Activated T-cell treated with anti-CD3 and anti-CD28 coated beads, Interleukin-2, amount 50 U/mL, for 48 hours (primary cell): Measurements from ENCODE around the gene HPSE.
A peak's percentile ranks its signal among the peaks of the same experiment; 100 is the strongest.
"Not testable (repeated sequence)": the region's sequence is repeated elsewhere in the genome, so short reads cannot be mapped to it uniquely, and the experiment has no call there.

Experiments
- DNase-seq, 2 experiments: peaks; one replicate each; pipeline ENCODE4 v3.0.0-alpha.2; 2020

The HPSE gene

DNA sequence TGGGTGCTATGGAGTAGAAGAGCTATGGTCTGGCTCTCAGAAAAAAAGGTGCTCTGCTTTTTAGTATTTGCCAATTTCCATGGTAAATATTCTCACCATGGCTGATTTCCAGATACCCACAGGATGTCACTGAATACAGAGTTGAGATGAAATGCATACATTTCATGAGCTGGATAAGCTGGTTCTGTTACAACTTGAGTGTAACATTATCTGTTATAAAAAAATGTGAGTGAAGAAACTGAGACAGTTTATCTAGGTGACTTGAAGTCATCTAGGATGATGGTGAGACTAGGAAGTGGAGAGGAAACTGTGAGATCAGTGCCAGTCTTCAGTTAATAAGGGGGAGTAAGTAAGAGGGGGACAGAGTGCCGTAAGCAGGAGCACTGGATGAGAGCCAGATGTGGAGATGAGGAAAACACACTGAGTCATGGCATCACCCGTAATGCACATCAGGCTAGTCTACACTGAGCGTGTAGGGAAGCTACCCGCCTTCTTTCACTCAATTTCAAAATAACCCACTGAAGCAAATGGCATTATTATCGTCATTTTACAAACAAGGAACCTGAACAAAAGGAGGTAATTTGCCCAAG is 5.0 kb downstream of the HPSE start:
- no peak for DNase-seq

DNA sequence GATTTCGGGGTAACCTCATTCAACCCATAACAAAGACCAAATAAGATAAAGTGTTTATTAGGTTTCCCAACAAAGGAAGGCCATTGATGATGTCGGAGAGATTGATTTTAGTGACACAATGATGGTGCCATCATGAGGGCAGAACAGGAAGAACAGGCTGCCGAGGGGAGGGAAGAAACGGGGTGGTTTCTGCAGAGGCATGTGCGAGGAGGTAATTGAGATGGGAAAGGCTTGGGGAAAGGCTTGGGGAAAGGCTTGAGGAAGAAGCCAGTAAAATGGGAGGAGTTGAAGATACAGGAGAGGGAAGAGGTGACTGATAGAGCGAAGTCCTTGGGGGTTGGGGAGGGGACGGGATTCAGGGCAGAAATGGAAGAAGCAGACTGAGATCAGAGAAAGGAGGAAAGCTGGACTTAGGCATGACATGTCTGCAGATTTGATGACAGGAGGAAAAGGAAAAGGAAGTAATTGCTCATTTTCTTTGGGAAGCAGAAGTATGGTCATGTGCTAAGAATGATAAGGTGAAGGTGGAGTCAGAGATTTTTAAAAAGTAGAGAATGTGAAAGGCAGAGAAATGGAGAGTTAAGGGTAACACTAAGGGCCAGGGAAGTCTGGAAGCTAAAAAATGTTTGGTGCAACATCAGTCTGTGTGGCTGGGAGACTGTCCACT is 6.0 kb downstream of the HPSE start:
- no peak for DNase-seq

DNA sequence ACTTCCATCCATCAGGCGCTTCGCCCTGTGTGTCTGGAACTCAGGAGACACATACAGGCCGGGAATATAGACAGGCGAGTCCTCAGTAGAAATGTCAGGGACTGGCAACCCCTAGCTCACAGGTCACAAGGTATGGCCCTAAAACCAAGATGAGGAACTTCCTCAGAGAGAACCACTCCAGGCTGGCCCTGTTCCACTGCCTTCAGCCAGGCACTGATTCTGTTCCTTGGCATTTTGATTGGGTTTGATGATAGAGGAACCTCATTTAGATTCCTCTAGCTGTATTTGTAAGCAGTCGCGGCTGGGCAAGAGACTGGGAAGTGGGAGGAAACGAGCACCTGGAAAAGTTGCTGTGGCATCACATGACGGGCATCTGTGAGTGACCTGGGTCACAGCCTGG is 8.1 kb downstream of the HPSE start:
- DNase-seq, result no peak

DNA sequence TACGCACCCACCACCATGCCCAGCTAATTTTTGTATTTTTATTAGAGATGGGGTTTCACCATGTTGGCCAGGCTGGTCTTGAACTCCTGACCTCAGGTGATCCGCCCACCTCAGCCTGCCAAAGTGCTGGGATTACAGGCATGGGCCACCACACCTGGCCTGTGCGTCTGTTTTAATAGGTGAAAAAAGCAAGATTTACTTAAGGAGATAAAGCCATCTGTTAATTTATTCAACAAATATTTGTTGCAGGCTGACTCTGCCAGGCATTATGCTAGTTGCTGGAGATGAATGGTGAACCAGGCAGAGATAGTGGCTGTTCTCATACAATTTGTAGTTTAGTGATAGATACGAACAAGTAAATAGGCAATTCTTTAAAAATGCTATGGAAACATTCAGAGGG is 9.3 kb downstream of the HPSE start:
- not testable (repeated sequence) for DNase-seq

DNA sequence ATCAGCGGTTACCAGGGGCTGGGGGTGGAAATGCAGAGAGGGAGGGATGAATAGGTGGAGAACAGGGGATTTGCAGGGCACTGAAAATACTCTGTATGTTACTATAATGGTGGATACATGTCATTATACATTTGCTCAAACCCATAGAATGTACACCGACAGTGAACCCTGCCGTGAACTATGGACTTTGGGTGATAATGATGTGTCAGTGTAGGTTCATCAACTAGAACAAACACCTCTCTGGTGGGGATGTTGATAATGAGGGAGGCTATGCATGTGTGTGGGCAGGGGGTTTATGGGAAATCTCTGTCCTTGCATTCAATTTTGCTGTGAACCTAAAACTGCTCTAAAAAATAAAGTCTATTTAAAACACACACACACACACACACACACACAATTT is 11.5 kb downstream of the HPSE start:
- DNase-seq, result no peak

DNA sequence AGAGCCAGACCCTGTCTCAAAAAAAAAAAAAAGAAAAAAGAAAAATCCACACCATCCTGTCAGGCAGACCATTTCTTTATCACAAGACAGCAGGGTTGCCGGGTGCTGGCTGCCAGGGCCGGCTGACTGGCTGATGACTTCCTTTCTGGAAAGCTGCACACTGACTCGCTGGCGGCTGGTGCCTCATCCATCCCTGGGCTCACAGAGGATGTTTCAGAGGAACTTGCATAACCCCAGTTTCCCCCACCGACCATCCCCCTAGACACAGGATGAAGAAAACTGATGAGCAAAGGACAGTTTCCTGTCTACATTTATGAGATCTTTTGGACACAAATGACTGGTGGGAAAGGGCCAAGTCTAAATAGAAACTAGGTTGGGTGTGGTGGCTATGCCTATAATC is 14.1 kb downstream of the HPSE start:
- peak; percentile 41 to 48 for DNase-seq

DNA sequence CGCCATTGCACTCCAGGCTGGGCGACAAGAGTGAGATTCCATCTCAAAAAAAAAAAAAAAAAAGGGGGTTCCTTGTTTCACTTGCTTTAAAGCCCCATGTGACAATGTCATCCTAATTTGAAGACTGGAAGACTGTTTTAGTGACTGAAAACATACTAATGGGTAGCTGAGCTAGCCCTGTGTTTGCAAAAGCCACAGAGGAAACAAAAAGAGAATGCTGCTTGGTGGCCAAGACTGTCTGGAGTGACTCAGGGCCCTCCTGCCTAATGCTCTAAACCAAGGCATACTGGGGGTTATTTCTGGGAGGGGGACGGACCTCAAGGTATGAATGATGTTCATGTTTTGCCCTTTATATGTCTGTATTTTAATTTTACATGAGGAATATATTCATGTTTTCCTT is 16.0 kb downstream of the HPSE start:
- DNase-seq, result no peak

DNA sequence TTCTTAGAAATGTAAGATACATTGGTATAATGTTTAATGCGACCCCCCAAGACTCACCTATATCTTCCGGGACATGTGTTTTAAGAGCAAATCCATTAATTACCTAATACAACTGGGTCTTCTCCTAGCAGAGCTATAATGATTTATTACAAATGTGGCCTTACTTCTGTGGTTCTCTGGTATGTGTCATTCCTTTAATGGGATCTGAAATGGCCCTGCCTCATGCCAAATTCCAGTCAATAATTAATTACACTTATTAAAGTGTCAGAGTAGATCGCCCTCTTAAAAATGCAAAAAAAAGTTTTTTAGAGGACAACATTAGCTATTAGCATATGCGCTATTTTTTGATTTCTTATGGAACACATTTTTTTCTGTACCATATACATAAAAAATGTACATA is 17.0 kb downstream of the HPSE start:
- DNase-seq, result no peak

DNA sequence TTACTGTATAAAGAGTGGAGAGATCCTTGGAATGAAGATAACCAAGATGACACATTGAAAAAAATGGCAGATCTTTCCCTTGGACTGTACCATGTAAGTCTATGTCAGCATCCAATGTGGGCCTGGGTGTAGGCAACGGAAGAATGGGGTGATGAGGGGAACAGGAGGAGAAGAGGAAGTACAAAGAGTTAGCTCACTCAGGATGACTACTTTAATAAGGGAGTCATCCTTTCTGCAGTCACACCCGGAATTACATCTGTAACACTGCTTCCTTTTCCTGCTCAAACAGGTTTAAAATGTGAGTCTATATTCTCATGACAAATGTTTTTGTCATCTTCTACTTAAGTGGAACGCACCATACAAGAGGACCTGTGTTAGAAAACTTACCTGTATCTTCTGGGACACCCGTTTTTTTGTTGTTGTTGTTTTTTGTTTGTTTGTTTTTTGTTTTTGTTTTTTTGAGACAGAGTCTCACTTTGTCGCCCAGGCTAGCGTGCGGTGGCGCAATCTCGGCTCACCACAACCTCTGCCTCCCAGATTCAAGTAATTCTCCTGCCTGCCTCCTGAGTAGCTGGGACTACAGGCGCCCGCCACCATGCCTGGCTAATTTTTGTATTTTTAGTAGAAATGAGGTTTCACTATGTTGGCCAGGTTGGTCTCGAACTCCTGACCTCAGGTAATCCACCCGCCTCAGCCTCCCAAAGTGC is 18.0 kb downstream of the HPSE start:
- no peak for DNase-seq

DNA sequence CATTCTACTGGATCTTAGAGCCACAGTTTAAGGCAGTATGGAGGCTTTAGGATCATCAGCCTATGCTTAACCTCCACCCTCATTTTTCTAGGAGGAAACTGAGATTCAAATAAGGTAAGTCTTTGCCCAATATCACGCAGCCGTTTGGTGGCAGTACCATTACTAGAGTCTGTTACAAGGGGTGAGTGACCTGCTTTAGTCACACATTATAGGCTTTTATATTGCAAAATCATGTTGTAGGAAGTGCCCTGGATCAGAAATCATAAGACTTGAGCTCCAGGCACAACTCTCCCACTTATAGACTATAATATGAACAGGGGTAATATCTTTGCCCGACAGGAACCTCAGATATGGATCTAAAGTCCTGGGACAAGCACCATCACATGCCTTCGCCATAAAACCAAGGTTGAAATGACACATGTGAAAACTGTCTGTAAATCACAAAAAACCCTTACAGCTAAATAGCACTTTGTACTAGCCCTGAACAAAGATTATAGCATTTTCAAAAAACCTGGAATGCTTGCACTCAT is 19.2 kb downstream of the HPSE start:
- no peak for DNase-seq

DNA sequence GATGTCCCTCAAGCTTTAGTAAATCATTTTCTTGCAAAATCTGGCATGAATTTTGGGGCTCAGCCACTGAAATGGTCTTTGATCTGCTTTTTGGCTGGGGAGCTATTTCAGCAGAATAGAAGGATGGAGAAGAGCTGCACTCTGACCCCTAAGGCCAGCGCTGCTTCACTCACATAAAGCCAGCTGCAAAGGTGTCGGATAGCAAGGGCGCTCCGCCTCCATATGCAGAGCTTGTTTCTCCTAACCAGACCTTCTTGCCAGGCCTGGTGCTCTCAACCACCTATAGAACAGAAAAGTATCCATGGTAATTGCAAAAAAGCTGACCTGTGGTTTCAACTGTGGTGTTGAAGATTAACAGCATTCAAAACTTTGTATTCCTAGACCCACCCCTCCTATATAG is 26.0 kb downstream of the HPSE start:
- no peak for DNase-seq

DNA sequence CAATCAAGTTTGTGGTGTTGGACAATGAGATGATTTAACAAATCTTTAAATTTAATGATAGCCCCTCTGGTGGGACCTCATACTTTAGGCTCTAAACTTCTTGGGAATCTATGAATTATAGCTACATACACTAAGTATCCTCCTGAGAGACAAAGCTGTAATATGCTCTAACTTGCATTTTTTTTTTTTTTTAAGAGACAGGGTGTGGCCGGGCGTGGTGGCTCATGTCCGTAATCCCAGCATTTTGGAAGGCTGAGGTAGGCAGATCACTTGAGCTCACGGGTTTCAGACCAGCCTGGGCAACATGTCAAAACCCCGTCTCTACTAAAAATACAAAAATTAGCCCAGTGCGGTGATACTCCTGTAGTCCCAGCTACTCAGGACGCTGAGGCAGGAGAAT is 26.7 kb downstream of the HPSE start:
- no peak for DNase-seq

DNA sequence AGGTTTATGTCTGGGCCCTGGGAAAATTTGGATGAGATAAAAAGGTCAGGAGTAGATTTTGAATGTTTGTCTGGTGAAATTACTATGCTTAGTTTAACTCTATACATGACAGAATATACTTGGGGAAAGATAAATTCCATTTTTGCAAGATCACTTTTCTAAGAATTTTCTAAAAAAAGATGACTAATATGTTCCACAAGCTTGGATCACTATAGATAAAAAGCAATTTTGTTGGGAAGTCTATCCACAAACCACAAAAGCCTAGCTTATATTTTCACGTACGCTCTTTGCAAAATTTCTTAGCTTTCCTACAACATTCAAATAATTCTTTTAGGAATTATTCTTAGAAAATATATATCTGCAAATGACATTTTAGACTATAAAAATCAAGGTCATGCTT is 29.5 kb downstream of the HPSE start:
- no peak for DNase-seq

DNA sequence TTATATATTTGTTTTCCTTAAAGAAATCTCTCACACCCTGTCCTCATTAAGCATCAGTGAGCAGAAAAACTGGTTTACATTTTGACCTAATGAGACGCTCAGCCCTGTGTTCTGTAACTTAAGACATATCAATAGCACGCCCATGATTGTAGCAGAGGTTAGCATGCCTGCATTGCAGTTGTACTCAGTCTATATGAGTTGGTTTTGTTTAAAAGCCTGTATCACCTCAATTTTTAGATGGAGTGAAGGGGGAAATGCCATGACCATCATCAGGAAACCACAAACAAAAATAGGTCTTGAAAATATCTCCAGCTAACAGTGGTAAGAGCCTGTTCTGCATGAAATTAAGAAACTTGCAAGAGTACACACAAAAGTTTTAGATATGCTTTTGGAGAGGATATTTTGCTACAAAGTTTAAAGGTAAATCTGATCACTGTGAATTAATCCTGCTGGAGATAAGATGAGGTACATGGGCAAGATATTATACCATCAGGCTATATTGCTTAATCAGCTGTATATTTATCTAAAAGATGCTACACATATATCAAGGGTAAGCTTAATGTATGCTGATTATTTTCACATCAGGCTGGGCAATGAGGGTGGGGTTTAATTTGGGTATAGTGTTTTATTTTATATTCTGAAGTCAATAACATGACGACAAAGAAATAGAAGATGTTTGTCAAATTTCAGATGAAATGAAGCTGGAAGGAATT is 36.9 kb downstream of the HPSE start:
- DNase-seq, result no peak

DNA sequence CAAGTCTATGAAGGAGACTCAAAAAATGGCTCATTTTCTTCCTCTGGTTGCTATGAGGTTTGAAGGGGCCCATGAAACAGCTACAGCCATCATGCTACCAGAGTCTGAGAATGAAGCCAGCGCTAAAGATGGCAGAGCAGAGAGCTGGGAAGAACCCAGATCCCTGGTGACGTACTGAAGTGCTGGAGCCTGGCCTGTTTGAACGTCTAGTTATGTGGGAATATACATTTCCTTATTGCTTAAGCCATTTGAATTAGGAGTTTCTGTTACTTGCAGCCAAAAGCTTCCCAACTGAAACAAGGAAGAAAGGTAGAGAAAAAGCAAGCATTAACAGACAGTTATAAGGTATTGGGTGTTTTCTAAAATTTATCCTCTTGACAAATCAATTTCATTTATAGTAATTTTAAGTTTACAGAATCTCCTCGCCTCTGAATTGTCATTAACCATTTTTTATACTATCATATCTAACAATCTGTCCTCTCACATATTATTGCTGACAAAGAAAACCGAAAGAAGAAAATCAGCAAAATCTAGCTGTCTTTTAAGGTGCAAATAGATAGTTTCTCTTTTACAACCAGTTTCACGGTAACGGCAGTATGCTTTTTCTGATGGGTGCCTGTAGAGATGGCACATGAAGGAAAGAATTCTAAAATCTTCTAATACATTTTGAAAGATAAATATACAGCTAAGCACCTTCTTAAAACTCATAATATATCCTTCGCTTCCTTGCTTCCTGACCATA is 41.2 kb downstream of the HPSE start:
- DNase-seq, result no peak

DNA sequence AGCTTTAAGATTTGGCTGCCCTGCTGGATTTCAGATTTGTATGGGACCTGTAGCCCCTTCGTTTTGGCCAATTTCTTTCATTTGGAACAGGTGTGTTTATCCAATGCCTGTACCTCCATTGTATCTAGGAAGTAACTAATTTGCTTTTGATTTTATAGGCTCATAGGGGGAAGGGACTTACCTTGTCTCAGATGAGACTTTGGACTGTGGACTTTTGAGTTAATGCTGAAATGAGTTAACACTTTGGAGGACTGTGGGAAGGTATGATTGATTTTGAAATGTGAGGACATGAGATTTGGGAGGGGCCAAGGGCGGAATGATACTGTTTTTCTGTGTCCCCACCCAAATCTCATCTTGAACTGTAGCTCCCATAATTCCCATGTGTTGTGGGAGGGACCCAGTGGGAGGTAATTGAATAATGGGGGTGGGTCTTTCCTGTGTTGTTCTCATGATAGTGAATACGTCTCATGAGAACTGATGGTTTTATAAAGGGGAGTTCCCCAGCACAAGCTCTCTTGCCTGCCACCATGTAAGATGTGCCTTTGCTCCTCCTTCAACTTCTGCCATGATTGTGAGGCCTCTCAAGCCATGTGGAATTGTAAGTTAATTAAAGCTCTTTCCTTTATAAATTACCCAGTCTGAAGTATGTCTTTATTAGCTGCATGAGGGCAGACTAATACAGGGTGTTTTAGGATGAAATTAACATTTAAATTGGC is 44.4 kb downstream of the HPSE start:
- DNase-seq, result not testable (repeated sequence)

DNA sequence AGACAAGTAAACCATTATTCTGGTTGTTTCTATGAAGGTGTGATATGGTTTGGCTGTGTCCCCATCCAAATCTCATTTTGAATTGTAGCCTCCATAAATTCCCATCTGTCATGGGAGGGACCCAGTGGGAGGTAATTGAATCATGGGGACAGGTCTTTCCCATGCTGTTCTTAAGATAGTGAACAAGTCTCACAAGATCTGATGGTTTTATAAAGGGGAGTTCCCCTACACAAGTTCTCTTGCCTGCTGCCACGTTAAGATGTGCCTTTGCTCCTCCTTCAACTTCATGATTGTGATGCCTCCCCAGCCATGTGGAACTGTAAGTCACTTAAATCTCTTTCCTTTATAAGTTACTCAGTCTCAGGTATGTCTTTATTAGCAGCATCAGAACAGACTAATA is 46.3 kb downstream of the HPSE start:
- not testable (repeated sequence) for DNase-seq

DNA sequence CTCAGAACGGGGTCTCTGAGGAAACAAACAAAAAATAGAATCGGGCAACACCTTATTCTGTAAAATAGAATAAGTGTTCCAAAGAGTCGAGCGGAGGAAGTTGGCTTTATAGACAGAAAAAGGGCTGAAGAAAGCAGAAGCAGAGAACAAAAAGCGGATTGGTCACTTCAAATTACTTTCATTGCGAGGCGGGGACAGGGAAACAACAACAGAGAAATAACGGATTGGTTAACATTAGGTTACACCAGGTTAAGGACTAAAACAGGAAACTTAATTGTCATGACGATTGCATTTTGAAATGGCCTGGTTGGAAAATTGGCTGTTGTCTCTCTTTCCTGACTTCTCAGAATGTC is 49.6 kb downstream of the HPSE start:
- DNase-seq, result no peak

DNA sequence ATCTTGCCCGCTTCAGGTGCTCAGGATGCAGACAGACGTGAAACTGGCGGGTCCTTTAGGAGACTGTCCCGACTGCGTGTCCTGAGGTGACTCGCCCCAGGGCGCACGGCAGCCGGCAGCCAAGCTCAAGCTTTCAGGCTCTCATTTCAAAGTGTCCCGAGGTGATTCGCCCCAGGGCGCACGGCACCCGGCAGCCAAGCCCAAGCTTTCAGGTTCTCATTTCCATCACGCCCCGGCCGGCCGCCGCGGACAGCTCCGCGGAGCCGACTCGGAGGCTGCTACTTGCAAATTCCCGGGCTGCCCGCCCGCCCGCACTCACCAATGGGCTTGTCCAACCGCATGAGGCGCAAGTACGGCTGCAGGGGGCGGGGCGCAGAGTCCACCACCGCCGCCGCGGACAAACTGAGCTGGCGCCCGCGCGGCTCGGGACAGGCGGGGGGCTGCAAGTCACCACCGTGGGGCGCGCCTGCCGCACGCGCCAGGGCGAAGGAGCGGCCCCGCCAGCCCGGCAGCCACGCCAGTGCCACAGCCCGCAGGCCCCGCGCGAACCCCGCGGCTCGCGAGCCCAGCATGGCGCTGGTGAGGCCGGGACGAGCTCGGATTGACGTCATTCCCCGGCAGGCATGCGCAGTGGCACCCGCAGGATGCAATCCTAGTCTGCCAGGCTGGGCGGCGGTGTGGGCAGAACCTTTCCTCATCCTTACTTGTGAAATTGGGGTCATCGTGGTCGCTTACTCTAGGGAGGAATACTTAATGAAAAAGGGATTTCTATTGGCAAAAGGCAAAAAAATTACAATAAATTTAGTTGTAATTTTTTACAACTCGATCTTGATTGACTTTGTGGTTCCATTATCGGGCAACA is 50.2 kb downstream of the HPSE start, which contains the start of gene COQ2:
Gene COQ2 (minus strand): TSS at position 606 of the 862 bp plus-strand sequence. CDS start 34 bp downstream, at position 572.
- peak; percentile 96 for DNase-seq

DNA sequence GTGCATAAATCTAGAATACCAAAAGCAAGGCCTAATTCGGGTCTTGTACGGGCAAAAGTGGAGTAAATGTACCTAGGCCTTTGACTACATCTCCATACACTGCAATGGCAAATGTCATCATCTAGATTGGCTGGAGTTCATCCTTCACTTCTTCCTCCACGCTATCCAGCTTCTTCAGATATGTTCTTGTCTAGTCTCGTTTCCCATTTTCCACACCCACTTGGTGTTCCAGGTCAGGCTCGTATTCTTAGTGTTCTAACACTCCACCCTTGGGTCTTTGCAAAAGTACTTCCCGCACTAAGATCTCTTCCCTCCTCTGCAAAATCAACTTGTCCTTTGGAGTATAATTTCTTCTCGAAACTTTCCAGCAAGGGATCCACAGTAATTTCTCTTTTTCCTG is 51.5 kb downstream of the HPSE start:
- DNase-seq, result no peak

DNA sequence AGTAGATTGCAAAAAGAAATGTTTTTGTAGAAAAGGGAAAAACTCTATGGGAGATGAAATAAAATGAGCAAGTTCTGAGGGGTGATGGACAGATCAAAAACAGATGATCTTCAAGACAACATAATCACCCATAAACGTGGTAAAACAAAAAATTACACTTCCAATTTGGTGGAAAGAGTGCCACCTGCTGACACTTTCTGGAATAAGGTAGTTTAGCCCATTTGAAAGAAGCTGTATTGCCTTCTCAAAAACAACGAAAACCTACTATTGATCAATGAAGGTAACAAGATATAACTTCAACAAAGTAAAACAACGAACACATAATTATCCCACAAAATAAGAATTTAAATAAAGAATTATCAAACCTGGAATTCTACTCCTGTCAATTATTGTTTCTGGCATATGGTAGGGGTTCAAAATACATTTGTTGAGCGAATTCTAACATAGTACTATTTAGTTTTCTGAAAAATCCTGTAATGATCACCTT is 52.6 kb downstream of the HPSE start:
- peak; percentile 31 to 56 for DNase-seq
